ENCODE results near the gene CLRN3.

DNA sequence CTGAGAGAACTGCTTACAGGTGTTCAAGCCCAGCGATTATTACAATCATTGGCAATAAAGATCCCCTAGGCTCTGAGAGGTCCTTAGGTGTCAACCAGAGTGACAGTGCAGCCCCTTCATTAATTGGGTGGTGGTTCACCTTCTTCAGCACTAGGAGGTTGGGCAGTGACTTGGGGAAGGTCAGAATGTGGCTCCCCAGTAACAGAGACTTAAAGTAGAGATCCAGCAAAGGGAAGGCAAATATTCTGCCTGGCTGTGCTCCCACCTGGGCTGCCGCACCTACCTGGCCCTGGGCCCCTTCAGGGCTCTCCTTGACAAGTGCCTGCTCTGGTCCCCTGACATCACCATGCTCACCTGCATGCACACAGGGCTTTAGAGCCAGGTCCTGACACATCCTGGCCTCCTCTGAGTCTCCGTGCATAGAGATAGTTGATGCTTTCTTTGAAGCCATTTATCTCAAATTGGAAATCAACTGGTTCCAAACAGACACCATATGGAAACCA is 1.9 kb downstream of the CLRN3 start:
- TF ChIP-seq POLR2A (IDR thresholded peaks at IDR 0.05) (no peak), EP300 (IDR thresholded peaks at IDR 0.05; ENCODE audit: low read depth) (no peak), POLR2AphosphoS5 (IDR thresholded peaks at IDR 0.05) (no peak)
- TF ChIP-seq, protein P1, sequence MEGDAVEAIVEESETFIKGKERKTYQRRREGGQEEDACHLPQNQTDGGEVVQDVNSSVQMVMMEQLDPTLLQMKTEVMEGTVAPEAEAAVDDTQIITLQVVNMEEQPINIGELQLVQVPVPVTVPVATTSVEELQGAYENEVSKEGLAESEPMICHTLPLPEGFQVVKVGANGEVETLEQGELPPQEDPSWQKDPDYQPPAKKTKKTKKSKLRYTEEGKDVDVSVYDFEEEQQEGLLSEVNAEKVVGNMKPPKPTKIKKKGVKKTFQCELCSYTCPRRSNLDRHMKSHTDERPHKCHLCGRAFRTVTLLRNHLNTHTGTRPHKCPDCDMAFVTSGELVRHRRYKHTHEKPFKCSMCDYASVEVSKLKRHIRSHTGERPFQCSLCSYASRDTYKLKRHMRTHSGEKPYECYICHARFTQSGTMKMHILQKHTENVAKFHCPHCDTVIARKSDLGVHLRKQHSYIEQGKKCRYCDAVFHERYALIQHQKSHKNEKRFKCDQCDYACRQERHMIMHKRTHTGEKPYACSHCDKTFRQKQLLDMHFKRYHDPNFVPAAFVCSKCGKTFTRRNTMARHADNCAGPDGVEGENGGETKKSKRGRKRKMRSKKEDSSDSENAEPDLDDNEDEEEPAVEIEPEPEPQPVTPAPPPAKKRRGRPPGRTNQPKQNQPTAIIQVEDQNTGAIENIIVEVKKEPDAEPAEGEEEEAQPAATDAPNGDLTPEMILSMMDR (IDR thresholded peaks at IDR 0.05) = no peak
